Adrenal gland (tissue), 5 donors: Measurements from ENCODE around the gene CCSER1.

Experiments
- CTCF ChIP-seq, 6 experiments: fragments of 450-650 bp in 4 of 6; fragments of 200-600 bp in 2 of 6; sonication (generic) in 1 of 6; IDR thresholded peaks; 1 replicate in 5 of 6; 2 replicates in 1 of 6; pipeline versions ENCODE4 v1.5.1 to v1.8.0; 2016 to 2021; ENCODE audit warnings: antibody characterized with exemption in 6 of 6, mild to moderate bottlenecking in 2 of 6, moderate library complexity in 1 of 6
- POLR2A ChIP-seq, 2 donors: fragments of 450-650 bp; IDR thresholded peaks; one replicate each; pipeline ENCODE4 v1.6.1; 2017; ENCODE audit warnings: antibody characterized with exemption in 2 of 2, mild to moderate bottlenecking in 2 of 2, moderate library complexity in 1 of 2
- donor health status: DM: no; HTN: no; CAD: no.

- TF ChIP-seq CTCF (IDR thresholded peaks at IDR 0.05): no peak
- no peak for TF ChIP-seq POLR2A (IDR thresholded peaks at IDR 0.05)
Measured at GRCh38 chr4:90120037-90120436, 7.2 kb upstream of the CCSER1 start.
